NB4 (cell line): ENCODE data around the gene RRN3.
"Not testable (repeated sequence)": the region's sequence is repeated elsewhere in the genome, so short reads cannot be mapped to it uniquely, and the experiment has no call there.

Source experiments
- DNase-seq: peaks from one replicate; pipeline ENCODE4 v3.0.0; 2010; ENCODE audit warnings: low read depth
- H3K4me3 ChIP-seq: one replicate; pipeline ENCODE4 v1.5.1; 2011; ENCODE audit warnings: mild to moderate bottlenecking, low read depth, low read length, moderate library complexity
- CTCF ChIP-seq: IDR thresholded peaks from one replicate; pipeline ENCODE4 v1.5.1; 2012; ENCODE audit warnings: low read depth, low read length
- MAX ChIP-seq: IDR thresholded peaks from 2 replicates; pipeline ENCODE4 v1.6.1; 2011; ENCODE audit warnings: low read depth, low read length
- MYC ChIP-seq: IDR thresholded peaks from 2 replicates; pipeline ENCODE4 v1.6.1; 2011; ENCODE audit warnings: low read depth, low read length
- POLR2A ChIP-seq: IDR thresholded peaks from 2 replicates; pipeline ENCODE4 v1.6.1; 2011; ENCODE audit warnings: mild to moderate bottlenecking; ENCODE audit not compliant: insufficient read length; ENCODE audit errors: extremely low read depth

Gene RRN3

GRCh38 chr16:15053904-15054303, 40.2 kb downstream of the RRN3 start:
- no peak for TF ChIP-seq POLR2A
- TF ChIP-seq CTCF = no peak
- TF ChIP-seq MYC = no peak
- no peak for TF ChIP-seq MAX
- no peak for DNase-seq

GRCh38 chr16:15052747-15053476, 41.2 kb downstream of the RRN3 start:
- DNase-seq = peak; percentile 74
- no peak for TF ChIP-seq MAX
- no peak for TF ChIP-seq MYC
- no peak for TF ChIP-seq CTCF
- TF ChIP-seq POLR2A = no peak
- no peak overlapping the region for H3K4me3 ChIP-seq

More at GRCh38 chr16:15053904-15054303, 40.2 kb downstream of the RRN3 start:
- no peak overlapping the region for H3K4me3 ChIP-seq

- H3K4me3 ChIP-seq = no peak overlapping the region
- no peak for DNase-seq
- TF ChIP-seq CTCF (no peak), MYC (no peak), POLR2A (no peak), MAX (no peak)
Measured at GRCh38 chr16:15051387-15051951, 42.6 kb downstream of the RRN3 start.

GRCh38 chr16:15050440-15050839, 43.6 kb downstream of the RRN3 start:
- H3K4me3 ChIP-seq, DNase-seq: not testable (repeated sequence)

- no peak for DNase-seq
- TF ChIP-seq MYC = no peak
- TF ChIP-seq POLR2A = no peak
- H3K4me3 ChIP-seq = no peak overlapping the region
Measured at GRCh38 chr16:15049581-15050180, 44.4 kb downstream of the RRN3 start.

- no peak overlapping the region for H3K4me3 ChIP-seq
- no peak for TF ChIP-seq POLR2A
- no peak for TF ChIP-seq CTCF
- TF ChIP-seq MAX = no peak
- no peak for TF ChIP-seq MYC
- no peak for DNase-seq
Measured at GRCh38 chr16:15046692-15047376, 47.2 kb downstream of the RRN3 start.

GRCh38 chr16:15045270-15045669, 48.8 kb downstream of the RRN3 start:
- DNase-seq = not testable (repeated sequence)

More at GRCh38 chr16:15045270-15045669, 48.8 kb downstream of the RRN3 start:
- not testable (repeated sequence) for H3K4me3 ChIP-seq
